T-helper 17 cell (primary cell): ENCODE results near the gene BARX1. TPM values are rescaled to one million over a fixed set of nuclear protein-coding genes. Genes with fewer than 3 reads are reported as not detected.

Experiments
- ATAC-seq: fragments of 150-1000 bp; cut with Tn5 transposase; 2 replicates; pipeline ENCODE4 v1.10.0; 2021; ENCODE audit warnings: mild to moderate bottlenecking, moderate library complexity
- DNase-seq, 3 donors: peaks; one replicate each; pipeline versions ENCODE4 v3.0.0 to v3.0.0-alpha.2; 2020 to 2021
- H3K9me3 ChIP-seq: one replicate; pipeline ENCODE4 v1.7.0; 2013; ENCODE audit warnings: low read length, mild to moderate bottlenecking; ENCODE audit not compliant: control insufficient read depth, poor library complexity, severe bottlenecking
- H3K27ac Mint-ChIP-seq: one replicate; pipeline ENCODE4 v1.8.0; 2022; ENCODE audit warnings: mild to moderate bottlenecking, moderate library complexity, mixed read lengths
- H3K27me3 Mint-ChIP-seq: one replicate; pipeline ENCODE4 v1.8.0; 2022; ENCODE audit warnings: mixed read lengths
- H3K36me3 Mint-ChIP-seq: one replicate; pipeline ENCODE4 v1.8.0; 2022; ENCODE audit warnings: low read depth, mixed read lengths
- H3K4me1 Mint-ChIP-seq: one replicate; pipeline ENCODE4 v1.8.0; 2022; ENCODE audit warnings: mild to moderate bottlenecking, mixed read lengths
- H3K4me3 Mint-ChIP-seq: one replicate; pipeline ENCODE4 v1.8.0; 2022; ENCODE audit warnings: mild to moderate bottlenecking, moderate library complexity, mixed read lengths
- total RNA-seq, 4 donors: library from RNA in 2 of 4; stranded (reverse) in 2 of 4; gene quantifications; one replicate each; pipeline ENCODE4 v1.2.3 and lab custom pipeline; 2022 to 2026

The BARX1 gene
- total RNA-seq, 2 donors from 2014 or later = not detected

GRCh38 chr9:93962561-93963440 lies 7.6 kb upstream of the BARX1 start:
- peak overlapping the region; percentile 62 for H3K4me3 Mint-ChIP-seq
- peak; percentile 89 for ATAC-seq
- peak; percentile 54 to 66 (median 61) for DNase-seq
- H3K4me1 Mint-ChIP-seq = peaks cover 25% of the 10 kb centered on the region
- no peak overlapping the region for H3K27ac Mint-ChIP-seq
- H3K36me3 Mint-ChIP-seq = peaks cover 7% of the 10 kb centered on the region
- H3K9me3 ChIP-seq = no peaks in the 10 kb centered on the region
- peaks cover 70% of the 10 kb centered on the region for H3K27me3 Mint-ChIP-seq

- ATAC-seq (no peak), DNase-seq (no peak)
- no peak overlapping the region for H3K27ac Mint-ChIP-seq
- H3K4me3 Mint-ChIP-seq = no peak overlapping the region
- H3K4me1 Mint-ChIP-seq = peaks cover 25% of the 10 kb centered on the region
- no peaks in the 10 kb centered on the region for H3K9me3 ChIP-seq
- H3K27me3 Mint-ChIP-seq = peaks cover 78% of the 10 kb centered on the region
- peaks cover 7% of the 10 kb centered on the region for H3K36me3 Mint-ChIP-seq
These were observed 6.9 kb upstream of the BARX1 start for GRCh38 chr9:93962017-93962416.

GRCh38 chr9:93960971-93961841 lies 6.1 kb upstream of the BARX1 start:
- no peaks in the 10 kb centered on the region for H3K9me3 ChIP-seq
- DNase-seq (no peak), ATAC-seq (no peak)
- Mint-ChIP-seq H3K4me3 (peak overlapping the region; percentile 75), H3K27ac (no peak overlapping the region), H3K4me1 (peaks cover 28% of the 10 kb centered on the region), H3K27me3 (peaks cover 79% of the 10 kb centered on the region), H3K36me3 (peaks cover 7% of the 10 kb centered on the region)

- no peak for DNase-seq
- Mint-ChIP-seq H3K27me3 (peaks cover 79% of the 10 kb centered on the region), H3K27ac (no peak overlapping the region), H3K4me1 (peaks cover 31% of the 10 kb centered on the region), H3K4me3 (peak overlapping the region; percentile 75), H3K36me3 (peaks cover 9% of the 10 kb centered on the region)
- no peak for ATAC-seq
- no peaks in the 10 kb centered on the region for H3K9me3 ChIP-seq
These were observed 5.2 kb upstream of the BARX1 start for GRCh38 chr9:93960221-93960970.

- Mint-ChIP-seq H3K36me3 (peaks cover 10% of the 10 kb centered on the region), H3K4me1 (peaks cover 32% of the 10 kb centered on the region), H3K27me3 (peaks cover 74% of the 10 kb centered on the region), H3K27ac (no peak overlapping the region), H3K4me3 (peak overlapping the region; percentile 85)
- H3K9me3 ChIP-seq = no peaks in the 10 kb centered on the region
- no peak for ATAC-seq
- no peak for DNase-seq
These were observed 4.6 kb upstream of the BARX1 start for GRCh38 chr9:93959739-93960154.

GRCh38 chr9:93958819-93959682 lies 3.9 kb upstream of the BARX1 start:
- H3K9me3 ChIP-seq = no peaks in the 10 kb centered on the region
- ATAC-seq (no peak), DNase-seq (no peak)
- peaks cover 69% of the 10 kb centered on the region for H3K27me3 Mint-ChIP-seq
- H3K4me3 Mint-ChIP-seq = peak overlapping the region; percentile 85
- H3K27ac Mint-ChIP-seq = no peak overlapping the region
- H3K4me1 Mint-ChIP-seq = peaks cover 33% of the 10 kb centered on the region
- H3K36me3 Mint-ChIP-seq = peaks cover 10% of the 10 kb centered on the region

- DNase-seq = no peak
- peaks cover 77% of the 10 kb centered on the region for H3K27me3 Mint-ChIP-seq
- H3K9me3 ChIP-seq = no peaks in the 10 kb centered on the region
- peak overlapping the region; percentile 85 for H3K4me3 Mint-ChIP-seq
- peaks cover 35% of the 10 kb centered on the region for H3K4me1 Mint-ChIP-seq
- H3K27ac Mint-ChIP-seq = no peak overlapping the region
- no peak for ATAC-seq
- peaks cover 12% of the 10 kb centered on the region for H3K36me3 Mint-ChIP-seq
These were observed 3.1 kb upstream of the BARX1 start for GRCh38 chr9:93958121-93958818.

GRCh38 chr9:93955981-93956784 lies 1.0 kb upstream of the BARX1 start:
- H3K4me3 Mint-ChIP-seq = peak overlapping the region; percentile 86
- H3K27me3 Mint-ChIP-seq = peaks cover 73% of the 10 kb centered on the region
- H3K27ac Mint-ChIP-seq = no peak overlapping the region
- peaks cover 33% of the 10 kb centered on the region for H3K4me1 Mint-ChIP-seq
- no peak for ATAC-seq
- H3K36me3 Mint-ChIP-seq = peaks cover 11% of the 10 kb centered on the region
- no peaks in the 10 kb centered on the region for H3K9me3 ChIP-seq
- DNase-seq = no peak

- DNase-seq (no peak), ATAC-seq (no peak)
- peaks cover 5% of the 10 kb centered on the region for H3K36me3 Mint-ChIP-seq
- peaks cover 36% of the 10 kb centered on the region for H3K4me1 Mint-ChIP-seq
- no peak overlapping the region for H3K27ac Mint-ChIP-seq
- no peaks in the 10 kb centered on the region for H3K9me3 ChIP-seq
- peak overlapping the region; percentile 3 for H3K4me3 Mint-ChIP-seq
- H3K27me3 Mint-ChIP-seq = peaks cover 77% of the 10 kb centered on the region
These were observed 607 bp downstream of the BARX1 start for GRCh38 chr9:93954434-93955061.

GRCh38 chr9:93953496-93954433 lies 1.4 kb downstream of the BARX1 start:
- H3K36me3 Mint-ChIP-seq = peaks cover 5% of the 10 kb centered on the region
- no peak overlapping the region for H3K27ac Mint-ChIP-seq
- H3K27me3 Mint-ChIP-seq = peaks cover 77% of the 10 kb centered on the region
- peak overlapping the region; percentile 74 for H3K4me3 Mint-ChIP-seq
- DNase-seq (no peak), ATAC-seq (no peak)
- peaks cover 34% of the 10 kb centered on the region for H3K4me1 Mint-ChIP-seq
- no peaks in the 10 kb centered on the region for H3K9me3 ChIP-seq
